HepG2 (cell line): ENCODE results near the gene VAMP5.

Experiments used
- CHCHD3 ChIP-seq: sonication (generic); formaldehyde crosslinking; IDR thresholded peaks from 2 replicates; pipeline ENCODE4 v1.8.0; 2022; ENCODE audit warnings: mild to moderate bottlenecking, missing genetic modification reagents, moderate library complexity
- CTCF ChIP-seq: sonication (generic); formaldehyde crosslinking; IDR thresholded peaks from 2 replicates; pipeline ENCODE4 v1.5.0; 2020; ENCODE audit warnings: mild to moderate bottlenecking, missing genetic modification reagents, moderate library complexity
- FOXA3 ChIP-seq: IDR thresholded peaks from 2 replicates; pipeline ENCODE4 v1.6.1; 2016; ENCODE audit warnings: missing genetic modification reagents, missing compliant biosample characterization
- JUND ChIP-seq: sonication (generic); formaldehyde crosslinking; IDR thresholded peaks from 2 replicates; pipeline ENCODE4 v1.8.0; 2022; ENCODE audit warnings: mild to moderate bottlenecking, missing genetic modification reagents
- NR3C1 ChIP-seq: sonication (generic); formaldehyde crosslinking; IDR thresholded peaks from 2 replicates; pipeline ENCODE4 v1.4.0; 2020; ENCODE audit warnings: missing genetic modification reagents
- POLR2A ChIP-seq, 2 experiments: IDR thresholded peaks; 2 replicates each; pipeline ENCODE4 v1.6.1; 2011; ENCODE audit warnings: low read depth in 2 of 2, low read length in 2 of 2, mild to moderate bottlenecking in 1 of 2, moderate library complexity in 1 of 2; ENCODE audit not compliant: insufficient read depth in 1 of 2
- POLR2AphosphoS5 ChIP-seq: IDR thresholded peaks from 2 replicates; pipeline ENCODE4 v1.6.1; 2012; ENCODE audit warnings: low read depth, low read length
- RAD21 ChIP-seq: fragments of 450-650 bp; formaldehyde crosslinking; IDR thresholded peaks from 2 replicates; pipeline ENCODE4 v1.5.0; 2020; ENCODE audit warnings: mild to moderate bottlenecking
- RFX1 ChIP-seq: fragments of 450-650 bp; IDR thresholded peaks from 2 replicates; pipeline ENCODE4 v1.6.1; 2017
- ZNF510 ChIP-seq: sonication (generic); formaldehyde crosslinking; IDR thresholded peaks from 2 replicates; pipeline ENCODE4 v1.4.0; 2020; ENCODE audit warnings: low read depth, mild to moderate bottlenecking, missing genetic modification reagents
- ZNF639 ChIP-seq: conservative IDR thresholded peaks from 2 replicates; pipeline ENCODE4 v1.6.1; 2018; ENCODE audit warnings: missing genetic modification reagents
- TF ChIP-seq, protein P1 (sequence below): IDR thresholded peaks from 2 replicates; pipeline ENCODE4 v1.6.1; 2012; ENCODE audit warnings: low read depth, low read length, improper control_type of control experiment

GRCh38 chr2:85577386-85578242 lies 6.6 kb upstream of the VAMP5 start, which contains the start of gene VAMP8:
- TF ChIP-seq ZNF639 (CRISPR knock-in tag) (no peak), CHCHD3 (CRISPR knock-in tag) (no peak), RAD21 (CRISPR knock-in tag) (no peak; the same call in 1 of the 2 replicates), RFX1 (no peak), POLR2AphosphoS5 (peak; percentile 78), POLR2A (IDR thresholded peaks at IDR 0.05; ENCODE audit: insufficient read depth in 1 of 2, low read depth in 2 of 2, low read length in 2 of 2) (peak; percentile 41 to 69; a peak in 3 of 4 replicates), FOXA3 (no peak), CTCF (CRISPR knock-in tag) (no peak), JUND (CRISPR knock-in tag) (no peak), ZNF510 (no peak), NR3C1 (CRISPR knock-in tag) (no peak)
- TF ChIP-seq, protein P1, sequence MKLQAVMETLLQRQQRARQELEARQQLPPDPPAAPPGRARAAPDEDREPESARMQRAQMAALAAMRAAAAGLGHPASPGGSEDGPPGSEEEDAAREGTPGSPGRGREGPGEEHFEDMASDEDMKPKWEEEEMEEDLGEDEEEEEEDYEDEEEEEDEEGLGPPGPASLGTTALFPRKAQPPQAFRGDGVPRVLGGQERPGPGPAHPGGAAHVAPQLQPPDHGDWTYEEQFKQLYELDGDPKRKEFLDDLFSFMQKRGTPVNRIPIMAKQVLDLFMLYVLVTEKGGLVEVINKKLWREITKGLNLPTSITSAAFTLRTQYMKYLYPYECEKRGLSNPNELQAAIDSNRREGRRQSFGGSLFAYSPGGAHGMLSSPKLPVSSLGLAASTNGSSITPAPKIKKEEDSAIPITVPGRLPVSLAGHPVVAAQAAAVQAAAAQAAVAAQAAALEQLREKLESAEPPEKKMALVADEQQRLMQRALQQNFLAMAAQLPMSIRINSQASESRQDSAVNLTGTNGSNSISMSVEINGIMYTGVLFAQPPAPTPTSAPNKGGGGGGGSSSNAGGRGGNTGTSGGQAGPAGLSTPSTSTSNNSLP, result no peak
